ENCODE results near the gene GPC1. TPM values are rescaled to one million over a fixed set of nuclear protein-coding genes. Genes with fewer than 3 reads are reported as not detected.

The GPC1 gene
- total RNA-seq, 1 donor from 2014 or later = 187 TPM

DNA sequence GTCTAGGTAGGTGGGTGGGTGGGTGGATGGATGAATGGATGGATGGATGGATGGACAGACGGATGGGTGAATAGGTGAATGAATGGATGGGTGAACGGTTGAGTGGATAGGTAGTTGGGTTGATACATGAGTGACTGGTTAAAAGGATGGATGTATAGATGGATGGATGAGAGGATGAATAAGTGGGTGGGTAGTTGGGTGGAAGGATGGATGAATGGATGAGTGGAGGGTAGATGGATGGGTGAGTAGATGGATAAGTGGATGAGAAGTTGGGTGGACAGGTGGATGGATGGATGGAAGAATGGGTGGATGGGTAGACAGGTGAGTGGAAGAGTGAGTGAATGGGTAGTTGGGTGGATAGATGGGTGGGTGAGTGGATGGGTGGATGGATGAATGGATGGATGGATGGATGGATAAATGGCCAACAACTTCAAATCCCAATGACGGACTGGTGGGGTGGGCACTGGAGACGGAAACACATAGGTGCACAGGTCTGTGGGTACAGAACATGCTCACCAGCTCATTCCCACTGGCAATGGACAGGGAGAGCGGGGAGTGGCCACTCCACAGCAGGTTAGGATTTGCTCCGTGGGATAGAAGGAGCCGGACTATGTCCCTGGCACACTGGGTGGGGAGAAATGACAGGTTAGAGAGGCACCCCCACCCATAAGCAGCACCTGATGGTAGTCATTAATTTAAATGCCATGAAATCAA, 73.5 kb downstream of the GPC1 start:
- Histone ChIP-seq H3K27me3 (ENCODE audit: low read depth) (no peaks in the 10 kb centered on the region), H3K27ac (replicated peaks) (no peak overlapping the region), H3K36me3 (peaks cover 11% of the 10 kb centered on the region), H3K9me3 (replicated peaks) (no peaks in the 10 kb centered on the region), H3K4me1 (peaks cover 4% of the 10 kb centered on the region), H3K4me3 (no peak overlapping the region)
- TF ChIP-seq, protein P1, sequence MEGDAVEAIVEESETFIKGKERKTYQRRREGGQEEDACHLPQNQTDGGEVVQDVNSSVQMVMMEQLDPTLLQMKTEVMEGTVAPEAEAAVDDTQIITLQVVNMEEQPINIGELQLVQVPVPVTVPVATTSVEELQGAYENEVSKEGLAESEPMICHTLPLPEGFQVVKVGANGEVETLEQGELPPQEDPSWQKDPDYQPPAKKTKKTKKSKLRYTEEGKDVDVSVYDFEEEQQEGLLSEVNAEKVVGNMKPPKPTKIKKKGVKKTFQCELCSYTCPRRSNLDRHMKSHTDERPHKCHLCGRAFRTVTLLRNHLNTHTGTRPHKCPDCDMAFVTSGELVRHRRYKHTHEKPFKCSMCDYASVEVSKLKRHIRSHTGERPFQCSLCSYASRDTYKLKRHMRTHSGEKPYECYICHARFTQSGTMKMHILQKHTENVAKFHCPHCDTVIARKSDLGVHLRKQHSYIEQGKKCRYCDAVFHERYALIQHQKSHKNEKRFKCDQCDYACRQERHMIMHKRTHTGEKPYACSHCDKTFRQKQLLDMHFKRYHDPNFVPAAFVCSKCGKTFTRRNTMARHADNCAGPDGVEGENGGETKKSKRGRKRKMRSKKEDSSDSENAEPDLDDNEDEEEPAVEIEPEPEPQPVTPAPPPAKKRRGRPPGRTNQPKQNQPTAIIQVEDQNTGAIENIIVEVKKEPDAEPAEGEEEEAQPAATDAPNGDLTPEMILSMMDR (IDR thresholded peaks at IDR 0.05; ENCODE audit: borderline replicate concordance) = no peak
- DNase-seq = no peak
- intact Hi-C loops (cut with micrococcal nuclease) = no loop called here

DNA sequence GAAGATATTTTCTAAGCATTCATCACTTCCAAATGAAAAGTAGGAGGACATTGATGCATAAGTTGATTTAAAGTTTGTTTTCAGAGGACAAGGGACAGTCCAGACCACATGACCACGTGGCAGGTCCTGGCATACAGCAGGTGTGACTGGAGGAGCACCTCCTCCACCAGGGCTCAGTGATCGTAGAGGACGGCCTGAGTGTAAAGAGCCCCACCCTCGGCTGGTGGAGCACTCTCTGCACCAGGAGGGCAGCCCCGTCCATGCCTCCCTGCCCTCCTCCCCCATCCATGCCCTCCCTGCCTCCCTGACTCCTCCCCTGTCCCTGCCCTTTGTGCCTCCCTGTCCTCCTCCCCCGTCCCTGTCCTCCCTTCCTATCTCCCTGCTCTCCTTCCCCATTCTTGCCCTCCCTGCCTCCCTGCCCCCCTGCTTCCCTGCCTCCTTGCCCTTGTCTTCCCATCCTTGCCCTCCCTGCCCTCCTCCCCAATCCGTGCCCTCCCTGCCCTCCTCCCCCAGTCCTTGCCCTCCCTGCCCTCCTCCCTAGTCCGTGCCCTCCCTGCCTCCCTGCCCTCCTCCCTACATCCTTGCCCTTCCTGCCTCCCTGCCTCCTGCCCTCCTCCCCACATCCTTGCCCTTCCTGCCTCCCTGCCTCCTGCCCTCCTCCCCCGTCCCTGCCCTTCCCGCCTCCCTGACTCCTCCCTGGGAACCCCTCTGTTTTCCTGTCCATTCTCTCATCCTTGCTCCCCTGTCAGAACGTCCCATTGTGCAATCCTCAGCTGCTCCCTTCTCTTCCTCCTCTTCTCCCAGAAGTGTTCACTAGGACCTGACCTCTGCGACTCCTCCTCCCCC, 74.4 kb downstream of the GPC1 start:
- no peak for DNase-seq

DNA sequence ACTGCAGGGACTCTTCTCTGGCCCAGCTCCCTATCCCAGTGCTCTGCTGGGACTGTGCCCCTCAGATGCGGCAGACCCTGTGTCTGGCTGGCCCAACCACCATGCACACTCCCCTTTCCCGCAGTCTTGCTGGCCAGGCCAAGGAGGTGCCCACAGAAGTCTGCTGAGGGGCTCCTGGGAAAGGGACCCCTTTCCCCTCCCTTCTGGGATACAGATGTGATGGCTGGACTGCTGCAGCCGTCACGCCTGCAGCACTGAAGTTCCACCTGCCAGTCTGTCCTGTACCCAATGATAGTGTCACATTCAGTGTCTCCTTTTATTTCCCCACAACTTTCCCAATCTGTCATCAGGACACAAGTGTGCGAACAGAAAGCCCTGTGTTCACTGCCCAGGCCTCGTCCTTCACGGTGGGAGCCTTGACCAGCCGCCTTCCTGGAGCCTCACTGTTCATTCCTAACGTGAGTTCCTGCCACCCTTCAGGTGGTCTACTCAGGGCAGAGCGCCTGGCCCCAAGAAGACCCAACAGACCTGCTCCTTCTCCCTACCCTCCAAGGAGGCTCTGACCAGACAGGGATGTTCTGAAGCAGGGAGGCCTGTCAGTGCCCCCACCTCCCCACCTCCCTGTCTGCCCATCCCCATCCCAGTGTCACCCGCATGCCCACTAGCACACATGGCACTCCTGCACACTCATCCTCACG, 75.2 kb downstream of the GPC1 start:
- intact Hi-C loops (cut with micrococcal nuclease) = no loop called here
- TF ChIP-seq, protein P1 (IDR thresholded peaks at IDR 0.05; ENCODE audit: borderline replicate concordance) = no peak
- Histone ChIP-seq H3K9me3 (replicated peaks) (no peaks in the 10 kb centered on the region), H3K27ac (replicated peaks) (no peak overlapping the region), H3K27me3 (ENCODE audit: low read depth) (no peaks in the 10 kb centered on the region), H3K36me3 (peaks cover 11% of the 10 kb centered on the region), H3K4me1 (peaks cover 6% of the 10 kb centered on the region), H3K4me3 (no peak overlapping the region)
- DNase-seq = no peak

More for the DNA sequence above, 74.4 kb downstream of the GPC1 start:
- Histone ChIP-seq H3K9me3 (replicated peaks) (no peaks in the 10 kb centered on the region), H3K4me3 (no peak overlapping the region), H3K27me3 (ENCODE audit: low read depth) (no peaks in the 10 kb centered on the region), H3K4me1 (peaks cover 6% of the 10 kb centered on the region), H3K27ac (replicated peaks) (no peak overlapping the region), H3K36me3 (peaks cover 11% of the 10 kb centered on the region)
- TF ChIP-seq, protein P1 (IDR thresholded peaks at IDR 0.05; ENCODE audit: borderline replicate concordance) = no peak
- intact Hi-C loops (cut with micrococcal nuclease) = no loop called here

DNA sequence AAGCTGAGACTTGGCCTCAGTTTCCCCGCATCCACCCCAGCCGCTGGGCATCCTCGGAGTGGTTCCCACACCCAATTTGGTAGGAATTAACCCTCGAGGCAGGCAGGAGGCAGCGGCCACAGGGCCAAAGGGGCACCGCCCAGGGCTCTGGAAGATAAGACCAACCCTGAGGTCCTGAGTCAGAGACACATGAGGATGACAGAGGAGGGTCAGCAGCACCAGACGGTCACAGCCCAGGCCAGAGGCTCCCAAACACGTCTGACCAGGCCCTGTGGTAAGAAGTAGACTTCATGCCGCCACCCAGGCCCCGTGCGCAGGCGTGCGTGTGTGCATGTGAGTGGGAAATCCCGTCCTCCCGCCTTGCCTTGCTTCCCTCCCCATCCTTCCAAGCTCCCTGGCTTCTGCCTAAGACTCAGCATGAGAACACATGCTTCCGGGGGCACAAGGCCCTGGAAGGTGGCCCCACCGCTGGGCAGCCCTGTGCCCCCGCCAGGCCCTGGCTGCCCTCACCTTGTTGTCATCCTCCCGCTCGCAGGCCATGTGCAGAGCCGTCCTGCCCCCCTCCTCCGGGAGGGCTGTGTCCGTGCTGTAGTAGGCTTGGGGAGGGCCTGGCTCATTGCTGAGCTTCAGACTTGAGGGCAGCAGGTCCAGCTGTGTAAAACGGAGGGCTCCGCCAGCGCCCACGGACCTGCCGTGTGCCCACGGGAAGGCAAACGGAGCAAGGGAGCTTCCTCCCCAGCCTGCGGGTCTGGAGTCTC, 76.1 kb downstream of the GPC1 start:
- Histone ChIP-seq H3K27ac (replicated peaks) (no peak overlapping the region), H3K4me3 (no peak overlapping the region), H3K36me3 (peaks cover 11% of the 10 kb centered on the region), H3K4me1 (peaks cover 6% of the 10 kb centered on the region), H3K9me3 (replicated peaks) (no peaks in the 10 kb centered on the region), H3K27me3 (ENCODE audit: low read depth) (no peaks in the 10 kb centered on the region)
- DNase-seq = no peak
- intact Hi-C loops (cut with micrococcal nuclease) = no loop called here
- TF ChIP-seq, protein P1 (IDR thresholded peaks at IDR 0.05; ENCODE audit: borderline replicate concordance) = no peak

DNA sequence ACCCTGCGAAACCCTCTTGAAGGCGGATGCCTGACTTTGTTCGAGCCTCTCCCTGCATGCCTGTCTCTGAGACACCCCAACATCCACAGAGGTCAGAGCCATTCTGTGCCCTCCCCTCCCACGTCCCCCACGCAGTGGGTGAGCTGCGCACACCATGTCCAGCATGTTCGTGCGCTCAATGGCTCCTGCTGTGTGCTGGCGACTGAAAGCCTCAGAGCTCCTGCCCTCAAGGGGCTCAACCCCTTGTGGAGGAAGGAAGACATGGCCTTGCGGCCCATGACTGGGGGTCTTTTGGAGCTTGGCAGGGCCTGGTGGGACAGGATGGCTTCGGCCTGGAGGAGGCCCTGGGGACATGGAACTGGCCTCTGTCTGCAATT, 76.6 kb downstream of the GPC1 start:
- H3K4me1 ChIP-seq = peaks cover 6% of the 10 kb centered on the region
- intact Hi-C loops (cut with micrococcal nuclease) = no loop called here
- H3K27me3 ChIP-seq (ENCODE audit: low read depth) = no peaks in the 10 kb centered on the region
- no peaks in the 10 kb centered on the region for H3K9me3 ChIP-seq (replicated peaks)
- TF ChIP-seq, protein P1 (IDR thresholded peaks at IDR 0.05; ENCODE audit: borderline replicate concordance) = no peak
- H3K4me3 ChIP-seq = no peak overlapping the region
- H3K36me3 ChIP-seq = peaks cover 11% of the 10 kb centered on the region
- DNase-seq = no peak
- no peak overlapping the region for H3K27ac ChIP-seq (replicated peaks)

Data from left ventricle myocardium inferior (tissue), 1 donor.